Prostate gland (tissue), 2 donors: ENCODE measurements around the gene WBP11.

ENCODE experiments used
- POLR2AphosphoS5 ChIP-seq: sonication (generic); formaldehyde crosslinking; IDR thresholded peaks from one replicate; pipeline ENCODE4 v1.6.1; 2017; ENCODE audit warnings: antibody characterized with exemption
- TF ChIP-seq, protein P1 (sequence below), 4 experiments: fragments of 200-600 bp in 2 of 4; fragments of 450-650 bp in 2 of 4; sonication (generic) in 2 of 4; IDR thresholded peaks; 1 replicate in 3 of 4; 2 replicates in 1 of 4; pipeline ENCODE4 v1.5.1; 2016 to 2019; ENCODE audit warnings: antibody characterized with exemption in 4 of 4, mild to moderate bottlenecking in 2 of 4, moderate library complexity in 2 of 4

DNA sequence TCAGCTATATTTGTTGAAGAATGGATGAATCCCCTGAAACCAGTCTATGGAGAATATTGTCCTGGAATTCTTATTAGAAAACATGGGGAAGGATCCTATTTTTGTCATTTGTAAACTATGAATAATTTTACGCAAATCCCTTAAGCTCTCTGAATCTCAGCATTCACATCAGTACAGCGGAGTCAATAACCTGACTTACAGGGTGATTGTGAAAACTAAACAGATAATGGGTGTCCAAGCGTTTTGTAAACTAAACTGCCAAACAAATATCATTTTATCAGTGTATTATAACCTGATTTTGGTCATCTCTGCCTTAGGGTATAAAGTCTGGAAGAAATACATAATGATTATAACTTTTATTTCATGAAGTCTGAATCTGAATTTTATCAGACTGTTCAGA is 30.1 kb upstream of the WBP11 start:
- TF ChIP-seq, protein P1, sequence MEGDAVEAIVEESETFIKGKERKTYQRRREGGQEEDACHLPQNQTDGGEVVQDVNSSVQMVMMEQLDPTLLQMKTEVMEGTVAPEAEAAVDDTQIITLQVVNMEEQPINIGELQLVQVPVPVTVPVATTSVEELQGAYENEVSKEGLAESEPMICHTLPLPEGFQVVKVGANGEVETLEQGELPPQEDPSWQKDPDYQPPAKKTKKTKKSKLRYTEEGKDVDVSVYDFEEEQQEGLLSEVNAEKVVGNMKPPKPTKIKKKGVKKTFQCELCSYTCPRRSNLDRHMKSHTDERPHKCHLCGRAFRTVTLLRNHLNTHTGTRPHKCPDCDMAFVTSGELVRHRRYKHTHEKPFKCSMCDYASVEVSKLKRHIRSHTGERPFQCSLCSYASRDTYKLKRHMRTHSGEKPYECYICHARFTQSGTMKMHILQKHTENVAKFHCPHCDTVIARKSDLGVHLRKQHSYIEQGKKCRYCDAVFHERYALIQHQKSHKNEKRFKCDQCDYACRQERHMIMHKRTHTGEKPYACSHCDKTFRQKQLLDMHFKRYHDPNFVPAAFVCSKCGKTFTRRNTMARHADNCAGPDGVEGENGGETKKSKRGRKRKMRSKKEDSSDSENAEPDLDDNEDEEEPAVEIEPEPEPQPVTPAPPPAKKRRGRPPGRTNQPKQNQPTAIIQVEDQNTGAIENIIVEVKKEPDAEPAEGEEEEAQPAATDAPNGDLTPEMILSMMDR (IDR thresholded peaks at IDR 0.05): no peak
- TF ChIP-seq POLR2AphosphoS5: no peak
